ENCODE results near the gene TMEM63C.

The TMEM63C gene

GRCh38 chr14:77228056-77228455, 46.5 kb downstream of the TMEM63C start:
- no peak for DNase-seq (ENCODE audit: low read depth)
- no peak overlapping the region for H3K4me3 ChIP-seq (ENCODE audit: low read depth, low read length)
- TF ChIP-seq CTCF (IDR thresholded peaks at IDR 0.05; ENCODE audit: insufficient read depth, low read depth, low read length, missing control alignments): no peak

- no peak for TF ChIP-seq CTCF (IDR thresholded peaks at IDR 0.05; ENCODE audit: insufficient read depth, low read depth, low read length, missing control alignments)
- no peak for DNase-seq (ENCODE audit: low read depth)
- no peak overlapping the region for H3K4me3 ChIP-seq (ENCODE audit: low read depth, low read length)
These were observed 49.3 kb downstream of the TMEM63C start for GRCh38 chr14:77230914-77231313.

GRCh38 chr14:77231721-77232120, 50.1 kb downstream of the TMEM63C start:
- TF ChIP-seq CTCF (IDR thresholded peaks at IDR 0.05; ENCODE audit: insufficient read depth, low read depth, low read length, missing control alignments): no peak
- DNase-seq (ENCODE audit: low read depth): no peak

GRCh38 chr14:77236814-77237213, 55.2 kb downstream of the TMEM63C start:
- H3K4me3 ChIP-seq (ENCODE audit: low read depth, low read length): no peak overlapping the region
- no peak for TF ChIP-seq CTCF (IDR thresholded peaks at IDR 0.05; ENCODE audit: insufficient read depth, low read depth, low read length, missing control alignments)
- no peak for DNase-seq (ENCODE audit: low read depth)

More at GRCh38 chr14:77231721-77232120, 50.1 kb downstream of the TMEM63C start:
- no peak overlapping the region for H3K4me3 ChIP-seq (ENCODE audit: low read depth, low read length)

- TF ChIP-seq CTCF (IDR thresholded peaks at IDR 0.05; ENCODE audit: insufficient read depth, low read depth, low read length, missing control alignments): no peak
These were observed 56.8 kb downstream of the TMEM63C start for GRCh38 chr14:77238356-77238755.

GRCh38 chr14:77238996-77239395, 57.4 kb downstream of the TMEM63C start:
- H3K4me3 ChIP-seq (ENCODE audit: low read depth, low read length): no peak overlapping the region
- no peak for DNase-seq (ENCODE audit: low read depth)
- no peak for TF ChIP-seq CTCF (IDR thresholded peaks at IDR 0.05; ENCODE audit: insufficient read depth, low read depth, low read length, missing control alignments)

More at GRCh38 chr14:77238356-77238755, 56.8 kb downstream of the TMEM63C start:
- no peak for DNase-seq (ENCODE audit: low read depth)
- no peak overlapping the region for H3K4me3 ChIP-seq (ENCODE audit: low read depth, low read length)

- no peak for DNase-seq (ENCODE audit: low read depth)
- no peak overlapping the region for H3K4me3 ChIP-seq (ENCODE audit: low read depth, low read length)
- TF ChIP-seq CTCF (IDR thresholded peaks at IDR 0.05; ENCODE audit: insufficient read depth, low read depth, low read length, missing control alignments): no peak
These were observed 57.8 kb downstream of the TMEM63C start for GRCh38 chr14:77239412-77239811.

Data from GM12865 (cell line).